ENCODE data around the gene IGF2BP3.
A peak's percentile ranks its signal among the peaks of the same experiment; 100 is the strongest.

Gene IGF2BP3

DNA sequence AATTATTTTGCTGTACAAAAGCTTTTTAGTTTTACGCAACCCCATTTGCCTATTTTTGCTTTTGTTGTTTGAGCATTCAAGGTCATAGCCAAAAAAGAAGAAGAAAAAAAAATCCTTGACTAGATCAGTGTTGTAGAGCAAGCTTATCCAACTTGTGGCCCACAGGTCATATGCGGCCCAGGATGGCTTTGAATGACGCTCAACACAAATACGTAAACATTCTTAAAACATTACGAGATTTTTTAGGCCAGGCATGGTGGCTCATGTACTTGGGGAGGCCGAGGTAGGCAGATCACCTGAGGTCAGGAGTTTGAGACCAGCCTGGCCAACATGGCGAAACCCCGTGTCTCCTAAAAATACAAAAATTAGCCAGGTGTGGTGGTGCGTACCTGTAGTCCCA is 179.3 kb downstream of the IGF2BP3 start:
- DNase-seq, result no peak

DNA sequence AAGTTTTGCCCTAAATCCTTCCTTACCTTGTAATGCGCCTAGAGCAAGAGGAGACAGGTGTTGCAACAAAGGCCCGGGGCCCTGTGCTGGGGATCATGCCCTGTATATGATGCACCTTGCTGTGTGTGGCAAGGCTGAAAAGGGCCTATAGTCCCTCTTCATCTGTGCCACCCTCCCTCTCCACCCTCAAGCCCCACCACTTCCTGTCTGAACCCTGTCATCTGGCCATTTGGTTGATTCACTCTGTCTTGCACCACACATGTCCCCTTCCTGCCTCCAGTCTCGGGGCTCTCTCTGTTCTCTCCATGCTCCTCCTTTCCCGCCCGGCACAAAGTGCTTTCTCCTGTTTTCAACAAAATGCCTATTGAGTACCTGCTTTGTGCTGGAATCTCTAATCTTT is 182.7 kb downstream of the IGF2BP3 start:
- no peak for DNase-seq

DNA sequence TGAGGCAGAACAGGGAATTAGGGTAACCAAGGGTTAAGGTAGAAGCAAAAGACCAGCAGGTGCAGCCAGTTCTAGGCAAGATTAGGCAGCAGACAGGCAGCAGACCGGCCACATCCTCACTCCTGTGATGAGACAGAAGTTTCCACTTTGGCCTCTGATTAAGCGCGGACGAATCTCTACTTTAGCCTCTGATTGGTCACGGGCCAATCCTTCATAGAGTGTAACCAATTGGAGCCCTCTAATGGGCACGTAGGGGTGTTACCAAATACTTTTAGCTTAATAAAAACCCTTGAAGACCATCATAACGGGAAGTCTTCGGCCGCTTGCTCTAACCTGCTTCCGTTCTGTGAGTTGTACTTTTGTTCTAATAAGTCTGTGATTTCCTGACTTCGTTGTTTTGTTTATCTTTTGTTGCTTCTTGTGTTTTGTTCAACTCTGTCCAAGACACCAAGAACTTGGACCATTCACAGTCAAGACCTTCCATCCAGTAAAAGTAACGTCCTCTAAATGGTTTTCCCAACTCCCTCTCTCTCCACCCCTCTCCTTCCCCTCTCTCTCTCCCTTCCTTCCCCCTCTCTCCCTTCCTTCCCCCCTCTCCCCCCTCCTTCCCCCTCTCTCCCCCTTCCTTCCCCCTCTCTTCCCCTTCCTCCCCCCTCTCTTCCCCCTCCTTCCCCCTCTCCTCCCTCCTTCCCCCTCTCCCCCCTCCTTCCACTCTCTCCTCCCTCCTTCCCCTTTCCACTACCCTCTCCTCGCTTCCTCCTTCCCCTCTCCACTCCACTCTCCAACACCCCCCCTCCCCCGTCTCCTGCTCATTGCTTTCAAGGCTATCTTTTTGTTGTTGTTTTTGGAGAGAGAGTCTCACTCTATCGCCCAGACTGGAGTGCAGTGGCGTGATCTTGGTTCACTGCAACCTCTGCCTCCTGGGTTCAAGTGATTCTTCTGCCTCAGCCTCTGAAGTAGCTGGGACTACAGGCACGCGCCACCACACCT is 184.3 kb downstream of the IGF2BP3 start:
- DNase-seq, result no peak

DNA sequence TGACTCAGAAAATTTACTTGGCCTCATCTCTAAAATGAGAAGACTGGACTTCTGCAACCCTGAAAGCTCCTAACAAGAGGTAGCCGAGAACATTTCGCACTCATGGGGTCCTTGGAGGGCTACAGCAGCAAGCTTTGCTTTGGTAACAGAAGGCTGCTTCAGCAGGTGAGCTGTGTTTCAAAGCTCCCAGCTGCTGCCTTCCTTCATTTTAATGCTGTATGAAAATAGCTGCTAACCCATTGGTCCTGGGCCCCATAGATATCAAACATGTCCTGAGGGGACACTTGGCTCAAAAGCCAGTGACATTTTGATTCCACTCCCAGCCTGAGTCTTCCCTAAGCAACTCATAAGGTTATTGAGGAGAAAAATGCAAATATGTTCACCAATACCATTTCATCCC is 185.4 kb downstream of the IGF2BP3 start:
- no peak for DNase-seq

DNA sequence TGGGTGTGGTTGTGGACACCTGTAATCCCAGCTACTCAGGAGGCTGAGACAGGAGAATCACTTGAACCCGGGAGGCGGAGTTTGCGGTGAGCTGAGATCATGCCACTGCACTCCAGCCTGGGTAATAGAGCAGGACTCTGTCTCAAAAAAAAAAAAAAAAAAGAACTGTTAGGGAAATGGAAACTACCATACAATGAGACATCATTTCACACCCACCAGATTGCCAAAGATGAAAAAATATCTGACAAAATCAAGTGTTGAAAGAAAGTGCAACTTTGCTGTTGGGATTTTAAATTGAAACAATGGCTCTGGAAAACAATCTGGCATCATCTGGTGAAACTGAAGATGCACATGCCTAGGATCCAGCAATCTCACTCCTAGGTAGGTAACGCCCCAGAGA is 187.2 kb downstream of the IGF2BP3 start:
- no peak for DNase-seq

DNA sequence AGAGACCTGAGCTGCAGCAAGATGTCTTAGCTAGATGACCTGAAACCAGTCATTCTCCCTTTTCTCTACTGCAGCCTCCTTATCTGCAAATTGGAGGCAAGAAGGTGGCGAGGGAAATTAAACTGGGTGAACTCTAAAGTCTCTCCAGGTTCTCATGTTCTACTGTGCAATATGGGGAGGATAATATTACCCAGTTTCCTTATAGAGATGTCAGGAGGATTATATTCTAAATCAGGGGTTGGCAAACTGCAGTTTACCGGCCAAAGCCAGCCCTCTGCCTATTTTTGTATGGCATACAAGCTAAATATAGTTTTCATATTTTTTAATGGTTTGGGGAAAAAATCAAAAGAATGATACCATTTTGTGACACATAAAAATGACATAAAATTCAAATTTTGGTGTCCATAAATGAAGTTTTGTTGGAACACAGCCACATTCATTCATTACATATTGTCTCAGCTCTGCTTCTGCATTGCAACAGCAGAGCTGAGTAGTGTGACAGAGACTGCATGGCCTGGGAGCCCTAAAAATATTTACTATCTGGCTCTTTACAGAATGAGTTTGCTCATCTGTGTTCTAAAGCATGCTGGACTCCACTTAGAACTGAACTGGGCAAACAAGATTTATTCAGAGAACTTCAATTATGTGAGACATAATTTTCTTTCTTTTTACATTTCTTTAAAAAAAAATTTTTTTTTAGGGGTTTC is 190.3 kb downstream of the IGF2BP3 start:
- DNase-seq, result no peak

DNA sequence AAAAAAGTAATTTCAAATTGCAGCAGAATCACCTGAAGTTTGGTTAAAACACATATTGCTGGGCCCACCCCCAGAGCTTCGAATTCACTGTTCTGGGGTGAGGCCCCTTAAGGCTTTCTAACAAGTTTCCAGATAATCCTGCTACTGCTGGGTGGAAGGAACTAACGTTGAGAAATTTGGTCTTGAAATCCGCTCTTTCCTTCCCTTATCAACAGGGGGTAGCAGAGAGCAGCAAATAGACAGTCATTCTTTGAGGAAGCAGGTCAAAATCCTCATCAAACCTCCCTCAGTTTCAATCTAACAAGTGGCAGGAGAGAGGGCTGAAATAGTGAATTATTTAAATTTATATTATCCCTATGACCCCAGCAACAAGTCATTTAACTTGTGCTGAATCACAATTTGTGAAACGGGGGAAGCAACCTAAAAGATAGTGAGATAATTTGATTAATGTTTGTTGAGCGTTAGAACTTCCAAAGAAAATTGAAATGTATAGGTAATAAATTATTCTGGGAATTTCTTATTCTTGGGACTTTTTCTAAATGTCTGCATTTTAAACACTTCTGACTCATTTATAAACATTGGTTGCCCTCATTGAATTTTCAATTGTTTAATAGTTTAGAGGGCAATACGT is 192.8 kb downstream of the IGF2BP3 start:
- DNase-seq, result peak; percentile 64

DNA sequence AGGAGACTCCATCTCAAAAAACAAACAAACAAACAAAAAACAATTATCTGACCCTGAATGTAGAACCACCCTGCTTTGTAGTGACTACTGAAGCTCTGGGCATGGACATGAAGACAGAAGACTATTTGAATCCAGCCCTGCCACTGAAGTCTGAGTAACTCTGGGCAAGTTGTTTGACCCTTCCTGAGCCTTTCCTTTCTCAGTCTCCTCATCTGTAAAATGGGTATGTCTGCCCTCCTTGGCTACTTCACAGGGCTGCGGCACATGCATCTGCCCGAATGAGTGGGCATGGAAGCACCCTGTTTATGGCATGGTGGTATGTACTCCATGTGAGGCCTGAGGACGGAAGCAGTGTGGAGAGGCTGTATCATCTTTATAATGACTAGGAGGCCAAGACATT is 193.3 kb downstream of the IGF2BP3 start:
- no peak for DNase-seq

DNA sequence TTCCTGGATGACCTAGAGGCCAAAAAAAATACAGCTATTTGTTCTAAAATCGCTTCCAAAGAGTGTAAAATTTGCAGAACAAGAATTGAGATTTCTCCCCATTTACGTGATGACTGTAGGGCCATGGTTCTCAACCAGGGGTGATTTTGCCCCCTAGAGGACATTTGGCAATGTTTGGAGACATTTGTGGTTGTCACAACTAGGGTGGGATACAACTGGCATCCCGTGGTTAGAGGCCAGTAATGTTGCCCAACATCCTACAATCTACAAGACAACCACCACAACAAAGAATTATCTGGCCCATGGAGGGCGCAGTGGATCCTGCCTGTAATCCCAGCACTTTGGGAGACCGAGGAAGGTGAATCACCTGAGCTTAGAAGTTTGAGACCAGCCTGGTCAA is 193.9 kb downstream of the IGF2BP3 start:
- no peak for DNase-seq

DNA sequence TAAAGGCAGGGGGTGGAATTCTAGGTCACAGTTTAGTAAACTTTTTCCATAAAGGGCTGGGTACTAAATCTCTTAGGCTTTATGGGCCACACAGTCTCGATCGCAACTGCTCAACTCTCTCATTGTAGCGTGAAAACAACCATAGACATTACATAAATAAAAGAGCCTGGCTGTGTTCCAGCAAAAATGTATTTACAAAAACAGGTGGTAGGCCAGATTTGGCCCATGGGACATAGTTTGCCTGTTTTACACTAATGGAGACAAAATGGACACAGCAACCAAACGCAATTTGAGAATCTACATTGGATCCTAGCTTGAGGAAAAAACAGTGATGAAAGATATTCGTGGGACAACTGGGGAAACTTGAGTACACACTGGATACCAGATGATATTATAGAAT is 194.4 kb downstream of the IGF2BP3 start:
- no peak for DNase-seq

DNA sequence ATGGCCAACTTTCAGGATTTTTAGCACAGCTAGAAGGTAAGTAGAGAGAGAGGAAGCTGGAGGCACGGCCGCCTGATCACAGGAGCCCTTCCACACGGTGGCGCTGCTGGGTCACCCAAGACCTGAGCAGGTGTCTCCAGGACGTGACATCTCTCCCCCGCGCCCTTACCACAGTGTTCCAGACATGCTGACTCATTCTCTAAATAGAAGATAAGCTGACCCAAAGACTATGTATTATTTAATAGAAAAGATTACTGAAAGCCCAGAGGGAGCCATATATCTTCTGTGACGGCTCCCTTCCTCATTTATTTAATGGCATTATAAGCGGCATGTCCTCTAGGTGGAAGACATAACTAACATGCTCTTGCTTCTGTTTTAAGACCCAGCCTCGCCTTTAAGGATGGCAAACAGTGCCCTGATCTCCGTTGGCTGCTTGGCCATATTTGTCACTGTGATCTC is 197.1 kb downstream of the IGF2BP3 start:
- peak; percentile 81 for DNase-seq

DNA sequence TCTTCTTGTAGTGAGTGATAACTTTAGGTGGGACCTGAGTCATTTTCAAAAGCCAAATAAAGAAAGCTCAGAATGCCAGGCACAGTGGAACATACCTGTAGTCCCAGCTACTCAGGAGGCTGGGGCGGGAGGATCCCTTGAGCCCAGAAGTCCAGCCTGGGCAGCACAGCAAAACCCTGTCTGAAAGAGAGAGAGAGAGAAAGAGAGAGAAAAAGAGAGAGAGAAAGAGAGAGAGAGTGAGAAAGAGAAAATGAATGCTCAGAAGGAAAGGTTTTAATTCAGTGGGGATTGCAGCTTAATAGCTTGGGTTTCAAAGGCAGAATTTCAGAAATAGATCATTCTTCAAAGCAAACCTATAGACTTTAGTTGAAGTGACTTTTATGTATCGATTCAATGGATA is 198.0 kb downstream of the IGF2BP3 start:
- no peak for DNase-seq

DNA sequence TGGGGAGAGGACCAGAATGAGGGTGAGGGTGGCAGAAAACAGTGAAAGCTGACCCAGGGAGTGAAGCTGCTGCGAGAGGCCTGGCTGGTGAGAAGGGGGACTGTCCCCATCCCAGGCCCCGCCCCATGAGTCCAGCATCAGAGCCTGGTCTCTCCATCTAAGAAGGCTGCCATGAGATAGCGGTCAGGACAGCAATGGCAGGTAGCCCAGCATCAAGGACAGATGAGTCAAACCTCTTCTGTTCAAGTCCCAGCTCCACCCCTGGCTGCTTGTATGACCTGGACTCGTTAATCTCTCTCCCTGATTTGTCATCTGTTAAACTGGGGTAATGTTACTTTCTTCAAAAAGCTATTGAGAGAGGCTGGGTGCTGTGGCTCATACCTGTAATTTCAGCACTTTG is 201.5 kb downstream of the IGF2BP3 start:
- no peak for DNase-seq

DNA sequence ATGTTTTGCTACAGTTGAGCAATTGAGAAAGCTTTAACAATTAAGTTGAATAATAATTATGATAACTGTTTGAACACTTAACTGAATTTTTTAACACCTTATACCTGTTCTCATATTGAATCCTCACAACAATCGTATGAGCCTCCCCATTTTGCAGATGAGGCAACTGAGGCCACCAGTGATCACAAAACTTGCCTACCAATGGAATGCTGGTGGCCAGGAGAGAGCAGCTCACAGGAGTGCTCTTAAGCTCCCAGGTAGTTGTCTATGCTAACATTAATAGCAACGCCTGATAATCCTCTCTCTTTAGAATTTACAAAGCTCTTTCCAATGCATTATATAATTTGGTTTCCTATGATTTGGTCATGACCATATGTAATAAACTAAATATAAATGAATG is 202.1 kb downstream of the IGF2BP3 start:
- no peak for DNase-seq

DNA sequence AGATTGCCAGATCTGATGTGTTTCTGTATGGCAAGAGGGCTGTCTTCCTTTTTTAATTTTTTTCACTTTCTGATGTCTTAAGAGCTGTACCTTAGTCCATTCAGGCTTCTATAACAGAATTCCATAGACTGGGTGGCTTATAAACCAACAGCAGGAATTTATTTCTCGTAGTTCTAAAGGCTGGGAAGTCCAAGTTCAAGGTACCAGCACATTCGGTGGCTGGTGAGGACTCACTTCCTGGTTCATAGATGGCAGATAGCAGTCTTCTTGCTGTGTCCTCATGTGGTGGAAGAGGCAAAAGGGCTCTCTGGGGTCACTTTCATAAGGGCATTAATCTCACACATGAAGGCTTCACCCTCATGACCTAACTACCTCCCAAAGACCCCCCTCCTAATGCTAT is 202.9 kb downstream of the IGF2BP3 start:
- no peak for DNase-seq

DNA sequence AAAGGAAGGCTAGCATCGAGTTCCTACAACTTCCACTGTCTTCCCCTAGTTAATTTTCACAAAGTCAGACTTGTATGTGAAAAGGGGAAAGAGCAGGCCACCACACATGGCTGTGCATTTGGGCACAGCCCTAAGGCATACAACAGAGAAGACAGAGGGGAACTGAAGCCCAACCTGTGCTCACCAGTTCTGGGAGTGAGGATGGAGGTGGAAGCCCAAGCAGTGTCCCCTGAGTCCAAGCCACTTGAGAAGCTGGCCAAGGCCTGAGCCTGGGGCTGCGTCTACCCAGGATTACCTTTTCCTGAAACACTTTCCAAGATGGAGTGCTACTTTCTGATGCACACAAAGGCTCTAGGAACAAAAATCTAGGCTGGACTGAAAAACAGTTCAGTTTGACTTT is 203.4 kb downstream of the IGF2BP3 start:
- DNase-seq, result no peak

DNA sequence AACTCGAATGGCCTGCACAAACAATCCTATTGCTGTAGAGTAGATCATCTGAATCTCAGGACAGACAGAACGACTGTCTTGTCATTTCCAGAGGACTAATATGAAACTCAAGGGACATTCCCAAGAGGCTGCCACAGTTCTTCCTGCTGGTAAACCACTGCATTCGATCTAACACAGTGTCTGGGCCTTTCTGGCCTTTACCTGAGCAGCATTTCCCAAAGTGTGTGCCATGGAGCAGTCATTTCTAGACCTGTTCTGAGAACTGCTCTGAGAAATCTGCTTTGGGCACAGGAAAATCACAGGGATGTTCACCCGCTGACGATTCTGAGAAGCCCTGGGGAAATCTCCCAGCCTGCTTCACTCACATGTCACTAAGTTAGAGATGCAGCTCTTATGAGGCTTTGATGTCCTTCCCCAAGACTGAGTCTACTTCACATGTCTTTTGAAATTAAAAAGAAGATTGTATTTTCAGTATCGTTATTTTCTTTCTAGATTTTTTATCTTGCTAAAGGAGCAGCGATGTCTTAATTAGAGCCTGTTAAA is 205.3 kb downstream of the IGF2BP3 start:
- DNase-seq, result no peak

DNA sequence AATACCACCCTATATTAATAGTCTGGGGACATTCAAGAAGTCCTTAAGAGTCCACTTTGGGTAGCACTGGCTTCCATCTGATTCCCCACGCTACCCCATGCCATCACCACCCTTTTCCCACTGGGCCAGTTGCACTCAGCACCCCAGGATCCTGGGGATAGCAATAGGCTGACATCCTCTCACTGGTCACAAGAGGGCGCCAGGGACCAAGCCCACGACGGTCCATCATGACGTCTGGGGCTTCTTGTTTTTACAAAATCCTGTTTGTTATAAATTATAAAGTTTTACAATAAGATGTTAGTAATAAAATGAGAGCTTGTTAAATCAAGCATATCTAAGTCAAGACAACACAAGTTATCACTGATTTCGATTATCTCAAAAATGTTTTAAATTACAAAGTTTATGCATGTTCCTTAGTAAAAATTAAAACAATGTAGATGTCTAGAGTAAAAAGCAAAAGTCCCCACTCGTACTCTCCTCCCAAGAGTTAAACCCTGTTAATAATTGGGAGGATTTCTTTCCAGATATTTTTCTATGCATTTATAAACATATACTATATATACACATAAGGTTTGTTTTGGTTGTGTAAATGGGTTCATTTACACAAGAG is 208.3 kb downstream of the IGF2BP3 start:
- no peak for DNase-seq

DNA sequence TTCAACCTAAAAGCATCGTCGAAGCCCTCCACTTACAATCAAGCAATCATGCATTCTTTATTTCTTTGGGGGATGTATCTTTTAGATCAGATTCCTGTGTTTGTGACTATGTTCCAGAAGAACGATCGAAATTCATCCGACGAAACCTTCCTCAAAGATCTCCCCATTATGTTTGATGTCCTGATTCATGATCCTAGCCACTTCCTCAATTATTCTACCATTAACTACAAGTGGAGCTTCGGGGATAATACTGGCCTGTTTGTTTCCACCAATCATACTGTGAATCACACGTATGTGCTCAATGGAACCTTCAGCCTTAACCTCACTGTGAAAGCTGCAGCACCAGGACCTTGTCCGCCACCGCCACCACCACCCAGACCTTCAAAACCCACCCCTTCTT is 209.9 kb downstream of the IGF2BP3 start:
- no peak for DNase-seq
